T47D (cell line): ENCODE measurements around the gene ARL1.
"Not testable (repeated sequence)": the region's sequence is repeated elsewhere in the genome, so short reads cannot be mapped to it uniquely, and the experiment has no call there.

Experiments used
- DNase-seq, 2 experiments: peaks; one replicate each; pipeline versions ENCODE4 v3.0.0 to v3.0.0-alpha.2; 2011 to 2012; ENCODE audit warnings: low read depth in 1 of 2, low spot score in 1 of 2
- JUND ChIP-seq: IDR thresholded peaks from 2 replicates; pipeline ENCODE4 v1.6.1; 2012; ENCODE audit warnings: low read depth
- in situ Hi-C: cut with HindIII; loops from 2 replicates; pipeline ENCODE4 v1.10.0; 2016; ENCODE audit warnings: low sequenced_read_pairs, low pct_unique_long_range_greater_than_20kb

Gene ARL1

DNA sequence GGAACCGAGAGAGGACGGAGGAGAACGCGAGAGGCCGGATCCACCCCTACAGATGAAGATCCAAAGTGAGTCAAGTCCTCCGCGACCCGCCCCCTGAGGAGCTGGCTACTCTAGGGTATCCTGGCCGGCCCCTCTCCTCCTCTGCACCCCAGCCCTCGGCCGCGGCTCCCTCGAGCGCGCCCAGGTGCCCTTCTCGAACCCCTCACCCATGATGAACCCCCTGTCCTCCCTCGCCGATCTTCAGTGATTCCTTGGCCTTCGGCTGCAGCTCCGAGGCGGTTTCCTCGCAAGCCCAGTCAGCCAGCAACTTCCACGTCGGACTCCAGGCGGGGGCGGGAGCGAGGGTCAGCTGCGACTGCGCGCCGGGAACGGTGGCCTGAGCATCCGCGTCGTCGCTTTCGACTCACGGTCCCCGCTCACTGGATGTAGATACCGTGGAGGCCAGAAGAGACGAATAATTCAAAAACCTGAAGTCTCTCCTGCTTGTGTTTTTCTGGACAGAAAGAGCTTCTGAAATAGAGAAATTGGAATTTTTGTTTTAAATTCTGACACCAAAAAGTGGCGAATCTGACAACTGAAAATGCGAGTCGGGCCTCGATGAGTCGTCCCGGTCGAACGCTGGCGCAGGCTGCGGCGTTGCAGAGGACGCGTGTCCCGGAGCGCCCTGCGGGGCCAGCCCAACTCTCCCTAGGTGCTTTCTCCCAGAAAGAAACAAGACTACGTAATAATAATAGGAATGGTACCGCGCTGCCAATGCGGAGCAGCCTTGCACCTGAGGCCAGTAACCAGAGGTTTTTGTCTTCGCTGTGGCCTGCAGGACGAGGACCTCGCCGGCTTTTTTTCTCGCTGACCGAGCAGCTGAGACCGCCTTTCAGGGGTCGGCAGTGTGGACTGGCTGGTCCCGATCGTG is at the start of gene ARL1:
Gene ARL1, minus strand, starts transcription at position 337 of the 910 bp plus-strand sequence. Its CDS starts 127 bp downstream, at position 210.
- peak; percentile 91 to 94 for DNase-seq
- TF ChIP-seq JUND = no peak

DNA sequence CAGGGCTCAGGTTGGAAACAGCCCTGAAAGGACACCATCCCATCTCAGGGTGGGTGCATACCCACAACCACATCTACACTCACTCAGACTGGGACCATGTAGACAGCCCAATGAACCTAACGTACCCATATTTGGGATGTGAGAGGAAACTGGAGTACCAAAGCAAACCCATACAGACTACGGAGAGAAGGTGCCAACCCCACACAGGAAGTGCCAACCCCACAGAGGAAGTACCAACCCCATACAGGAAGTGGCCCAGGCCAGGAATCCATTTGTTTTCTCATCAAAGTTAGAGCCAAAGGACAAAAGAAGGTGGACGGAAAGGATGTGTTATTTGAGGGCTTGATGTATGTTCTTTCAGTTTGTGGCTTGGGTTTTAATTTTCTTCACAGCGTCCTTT is 48.1 kb upstream of the ARL1 start:
- in situ Hi-C loops = no loop called here
- TF ChIP-seq JUND = no peak
- DNase-seq = no peak

More for the DNA sequence above, at the start of gene ARL1:
- in situ Hi-C loops = no loop called here

DNA sequence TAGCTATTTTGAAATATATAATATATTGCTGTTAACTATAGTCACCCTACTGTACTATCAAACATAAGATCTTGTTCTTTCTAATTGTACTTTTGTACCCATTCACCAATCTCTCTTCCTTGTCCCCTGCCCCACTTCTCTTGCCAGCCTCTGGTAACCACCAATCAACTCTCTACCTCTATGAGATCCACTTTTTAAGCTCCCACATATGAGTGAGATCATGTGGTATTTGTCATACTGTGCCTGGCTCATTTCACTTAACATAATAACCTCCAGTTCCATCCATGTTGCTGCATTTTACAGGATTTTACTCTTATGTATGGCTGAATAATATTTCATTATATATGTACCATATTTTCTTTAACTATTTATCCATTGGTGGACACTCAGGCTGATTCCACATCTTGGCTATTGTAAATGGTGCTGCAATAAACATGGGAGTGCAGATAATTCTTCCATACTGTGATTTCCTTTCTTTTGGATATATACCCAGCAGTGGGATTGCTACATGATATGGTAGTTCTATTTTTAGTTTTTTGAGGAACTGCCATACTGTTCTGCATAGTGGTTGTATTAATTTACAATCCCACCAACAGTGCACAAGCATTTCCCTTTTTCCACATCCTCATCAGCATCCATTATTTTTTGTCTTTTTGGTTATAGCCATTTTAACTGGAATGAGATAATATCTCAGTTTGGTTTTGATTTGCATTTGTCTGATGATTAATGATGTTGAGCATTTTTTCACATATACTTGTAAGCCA is 34.1 kb upstream of the ARL1 start:
- no peak for DNase-seq
- no peak for TF ChIP-seq JUND
- in situ Hi-C loops = no loop called here

DNA sequence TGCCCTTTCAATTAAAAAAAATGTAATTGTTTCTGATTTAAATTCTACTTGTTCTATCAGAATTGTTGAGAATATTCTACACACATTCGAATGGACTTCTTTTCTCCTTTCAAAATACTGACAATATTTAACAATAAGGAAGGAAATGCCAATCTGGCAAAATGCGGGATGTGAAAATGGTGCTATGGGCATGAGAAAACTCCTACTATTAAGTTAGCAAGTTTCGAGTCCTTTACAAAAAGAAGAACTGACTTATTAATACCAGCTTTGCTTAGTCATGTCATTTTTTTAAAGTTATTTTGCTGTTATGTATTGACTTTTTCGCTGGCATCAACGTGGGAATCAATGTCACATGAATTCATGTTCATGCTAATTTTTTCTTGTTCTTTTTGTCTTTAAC is 31.7 kb upstream of the ARL1 start:
- no peak for DNase-seq
- TF ChIP-seq JUND = no peak
- in situ Hi-C loops = no loop called here

DNA sequence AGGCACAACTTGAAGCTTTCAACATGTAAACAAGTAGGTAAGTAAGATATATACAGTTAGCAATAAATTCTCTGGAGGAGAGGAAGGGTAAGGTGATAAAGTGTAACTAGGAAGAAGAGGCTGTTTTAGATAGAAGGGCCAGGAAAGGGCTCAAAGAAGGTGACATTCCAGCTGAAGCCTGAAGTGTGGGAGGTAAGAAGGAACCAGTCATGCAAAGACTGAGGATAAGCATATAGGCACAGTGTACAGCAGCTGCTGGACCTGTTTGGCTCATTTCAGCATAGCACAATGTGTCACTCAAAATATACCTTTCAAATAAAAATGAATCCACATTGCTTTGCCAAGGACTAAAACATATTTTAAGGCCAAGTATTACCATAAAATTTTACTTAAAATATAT is 28.6 kb upstream of the ARL1 start:
- in situ Hi-C loops = no loop called here
- DNase-seq = peak; percentile 47 to 78
- no peak for TF ChIP-seq JUND

DNA sequence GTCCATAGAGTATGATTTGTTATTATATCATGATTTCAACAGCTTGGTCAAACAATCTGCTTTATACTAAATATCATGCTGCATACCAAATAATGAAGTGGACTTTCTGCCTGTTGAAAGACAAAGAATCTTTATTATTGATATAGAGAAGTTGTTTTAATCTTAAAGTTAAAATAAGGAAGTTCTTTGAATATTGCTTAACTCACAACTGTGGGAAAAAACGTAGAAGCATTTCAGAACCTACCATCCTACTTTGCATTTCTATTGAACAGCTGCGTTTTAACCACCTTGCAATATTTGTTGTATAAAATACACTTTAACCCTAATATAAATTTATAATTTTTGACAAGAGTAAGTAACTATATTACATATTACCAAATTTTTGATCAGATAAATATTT is 22.9 kb upstream of the ARL1 start:
- in situ Hi-C loops = no loop called here
- TF ChIP-seq JUND = no peak
- DNase-seq = no peak

DNA sequence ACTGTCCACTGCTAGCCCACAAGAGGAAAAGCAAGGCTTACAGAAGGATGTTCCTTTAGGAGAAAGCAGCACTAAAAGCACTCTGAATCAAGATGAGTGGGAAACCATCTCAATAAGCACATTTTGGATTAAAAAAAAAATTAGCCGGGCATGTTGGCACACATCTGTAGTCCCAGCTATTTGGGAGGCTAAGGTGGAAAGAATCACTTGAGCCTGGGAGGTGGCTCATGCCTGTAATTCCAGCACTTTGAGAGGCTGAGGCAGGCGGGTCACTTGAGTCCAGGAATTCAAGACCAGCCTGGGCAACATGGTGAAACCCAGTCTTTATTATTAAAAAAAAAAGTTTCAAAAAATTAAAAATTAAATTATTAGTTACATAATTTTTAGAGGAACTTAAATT is 17.0 kb upstream of the ARL1 start:
- DNase-seq = no peak
- in situ Hi-C loops = no loop called here
- no peak for TF ChIP-seq JUND

DNA sequence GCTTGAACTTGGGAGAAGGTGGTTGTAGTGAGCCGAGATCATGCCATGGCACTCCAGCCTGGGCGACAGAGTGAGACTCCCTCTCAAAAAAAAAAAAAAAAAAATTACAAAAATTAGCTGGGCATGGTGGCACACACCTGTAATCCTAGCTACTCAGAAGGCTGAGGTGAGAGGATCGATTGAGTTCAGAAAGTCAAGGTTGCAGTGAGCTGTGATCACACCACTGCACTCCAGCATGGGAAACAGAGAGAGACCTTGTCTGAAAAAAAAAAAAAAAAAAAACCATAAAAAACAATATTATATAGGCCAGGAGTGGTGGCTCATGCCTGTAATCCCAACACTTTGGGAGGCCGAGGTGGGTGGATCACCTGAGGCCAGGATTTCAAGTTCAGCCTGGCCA is 14.5 kb upstream of the ARL1 start:
- DNase-seq, in situ Hi-C loops: not testable (repeated sequence)

DNA sequence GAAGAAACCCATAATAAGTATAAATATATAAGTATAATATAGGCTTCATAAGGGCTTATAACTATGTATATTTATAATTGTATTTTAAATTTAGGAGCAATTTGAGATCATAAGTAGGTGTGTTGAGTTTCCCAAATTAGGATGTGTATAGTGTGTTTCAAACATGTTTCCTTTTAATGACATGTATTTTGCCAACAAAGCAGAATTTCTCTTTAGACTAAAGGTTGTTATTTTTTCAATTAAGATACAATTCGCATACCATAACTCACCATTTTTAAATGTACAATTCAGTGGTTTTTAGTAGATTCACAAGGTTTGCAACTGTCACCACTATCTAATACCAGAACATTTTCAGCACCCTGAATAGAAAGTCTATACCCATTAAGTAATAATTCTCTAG is 7.7 kb upstream of the ARL1 start:
- no peak for TF ChIP-seq JUND
- DNase-seq = no peak
- in situ Hi-C loops = no loop called here

DNA sequence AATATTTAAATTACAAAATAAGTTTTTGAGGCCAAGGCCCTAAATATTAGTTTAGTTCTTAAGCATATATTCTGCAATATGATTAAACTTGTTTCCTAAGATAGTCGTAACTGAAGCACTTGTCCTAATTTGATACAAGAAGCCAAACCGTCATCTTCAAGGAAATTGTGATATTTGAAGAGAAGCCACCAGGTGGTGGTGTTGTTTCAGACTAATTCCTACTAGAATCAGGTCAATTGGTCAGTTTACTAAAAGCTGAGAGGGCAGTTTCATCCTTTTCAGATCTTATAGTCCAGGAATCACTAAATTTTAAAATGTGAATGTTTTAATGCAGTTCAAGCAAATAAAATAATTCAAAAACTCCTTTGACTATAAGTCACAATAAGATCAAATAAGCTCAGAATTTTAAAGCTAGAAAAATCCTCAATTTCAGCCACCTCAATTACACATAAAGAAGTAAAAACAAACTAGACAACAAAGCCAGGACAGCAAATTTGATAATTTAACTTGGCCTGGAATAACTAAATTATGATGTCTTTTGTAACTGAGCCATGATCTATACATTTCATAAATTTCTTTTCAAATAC is 7.1 kb upstream of the ARL1 start:
- TF ChIP-seq JUND = no peak
- in situ Hi-C loops = no loop called here
- peak; percentile 27 to 83 for DNase-seq

DNA sequence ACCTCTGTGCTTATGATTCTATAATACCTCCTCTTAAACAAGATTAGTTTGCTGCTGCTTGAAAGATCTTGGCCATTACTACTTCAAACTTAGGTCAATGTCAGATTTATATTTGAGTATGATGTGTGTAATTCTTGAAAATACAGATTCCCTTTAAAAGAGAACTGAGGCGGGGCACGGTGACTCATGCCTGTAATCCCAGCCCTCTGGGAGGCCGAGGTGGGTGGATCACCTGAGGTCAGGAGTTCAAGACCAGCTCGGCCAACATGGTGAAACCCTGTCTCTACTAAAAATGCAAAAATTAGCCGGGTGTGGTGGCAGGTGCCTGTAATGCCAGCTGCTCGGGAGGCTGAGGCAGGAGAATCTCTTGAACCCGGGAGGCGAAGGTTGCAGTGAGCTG is 2.6 kb upstream of the ARL1 start:
- not testable (repeated sequence) for DNase-seq

DNA sequence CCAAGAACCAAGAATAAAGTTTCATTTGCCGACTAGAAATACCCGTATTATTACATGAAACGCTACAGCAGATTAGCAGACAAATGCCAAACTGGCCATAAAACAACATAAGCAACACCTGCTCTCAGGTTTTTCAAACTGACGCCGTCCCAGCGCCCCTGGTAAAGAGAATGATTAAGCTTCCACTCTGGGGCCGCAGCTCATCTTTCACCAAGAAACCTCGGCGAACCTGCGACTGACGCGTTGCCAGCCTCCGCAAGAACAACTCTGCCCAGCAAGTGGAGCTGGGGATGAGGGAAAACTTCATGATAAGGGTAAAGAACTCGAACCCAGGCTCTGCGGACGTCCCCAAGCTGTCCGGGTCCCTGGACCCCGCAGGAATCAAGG is 530 bp downstream of the ARL1 start:
- no peak for DNase-seq
- in situ Hi-C loops = no loop called here
- TF ChIP-seq JUND = no peak

More for the DNA sequence above, 2.6 kb upstream of the ARL1 start:
- in situ Hi-C loops = not testable (repeated sequence)

DNA sequence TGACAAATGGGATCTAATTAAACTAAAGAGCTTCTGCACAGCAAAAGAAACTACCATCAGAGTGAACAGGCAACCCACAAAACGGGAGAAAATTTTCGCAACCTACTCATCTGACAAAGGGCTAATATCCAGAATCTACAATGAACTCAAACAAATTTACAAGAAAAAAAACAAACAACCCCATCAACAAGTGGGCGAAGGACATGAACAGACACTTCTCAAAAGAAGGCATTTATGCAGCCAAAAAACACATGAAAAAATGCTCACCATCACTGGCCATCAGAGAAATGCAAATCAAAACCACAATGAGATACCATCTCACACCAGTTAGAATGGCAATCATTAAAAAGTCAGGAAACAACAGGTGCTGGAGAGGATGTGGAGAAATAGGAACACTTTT is 16.4 kb downstream of the ARL1 start:
- in situ Hi-C loops, DNase-seq: not testable (repeated sequence)
